Frontal cortex (tissue), 4 donors: ENCODE data around the gene ANKRD34A. TPM values are rescaled to one million over a fixed set of nuclear protein-coding genes. Genes with fewer than 3 reads are reported as not detected.
A peak's percentile ranks its signal among the peaks of the same experiment; 100 is the strongest.

Source experiments
- DNase-seq, 2 donors: peaks; one replicate each; pipeline ENCODE4 v3.0.0; 2012; ENCODE audit warnings: low spot score in 2 of 2
- FAIRE-seq: peaks from 2 replicates; lab custom pipeline; 2012; peaks lifted over from hg19 to GRCh38; lab: Jason Lieb, UNC
- total RNA-seq: library from RNA; depleted of rRNA; stranded (reverse); fragments of >200 nt; gene quantifications from one replicate; pipeline ENCODE4 v1.2.3, GENCODE V29; 2014
- donor health status: control.
- donor health status: control.
- donor health status: control.

Gene ANKRD34A
- total RNA-seq: 1.6 TPM

GRCh38 chr1:145964328-145965118 lies at the start of gene ANKRD34A, which contains the start of gene POLR3GL:
TSS of gene ANKRD34A (minus strand) at chr1:145964575. CDS start at chr1:145961759, 2,816 bp downstream.
TSS of gene POLR3GL (plus strand) at chr1:145964690. CDS start at chr1:145974866, 10,176 bp downstream.
- DNase-seq (peak; percentile 82 to 88), FAIRE-seq (no peak)

DNA sequence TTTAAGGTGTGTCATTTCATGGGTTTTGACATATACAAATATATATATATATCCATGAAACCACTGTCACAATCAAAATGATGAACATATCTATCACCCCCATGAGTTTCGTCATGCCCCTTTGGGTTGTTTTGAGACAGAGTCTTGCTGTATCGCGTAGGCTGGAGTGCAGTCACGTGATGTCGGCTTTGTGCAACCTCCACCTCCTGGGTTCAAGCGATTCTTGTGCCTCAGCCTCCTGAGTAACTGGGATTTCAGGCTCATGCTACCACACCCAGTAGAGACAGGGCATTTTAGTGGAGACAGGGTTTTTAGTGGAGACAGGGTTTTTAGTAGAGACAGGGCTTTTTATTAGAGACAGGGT lies 49.2 kb upstream of the ANKRD34A start:
- FAIRE-seq: no peak
- DNase-seq: no peak

- FAIRE-seq (peak; percentile 82), DNase-seq (peak; percentile 60 to 66)
These were observed 48.6 kb upstream of the ANKRD34A start for GRCh38 chr1:146012703-146013558.

DNA sequence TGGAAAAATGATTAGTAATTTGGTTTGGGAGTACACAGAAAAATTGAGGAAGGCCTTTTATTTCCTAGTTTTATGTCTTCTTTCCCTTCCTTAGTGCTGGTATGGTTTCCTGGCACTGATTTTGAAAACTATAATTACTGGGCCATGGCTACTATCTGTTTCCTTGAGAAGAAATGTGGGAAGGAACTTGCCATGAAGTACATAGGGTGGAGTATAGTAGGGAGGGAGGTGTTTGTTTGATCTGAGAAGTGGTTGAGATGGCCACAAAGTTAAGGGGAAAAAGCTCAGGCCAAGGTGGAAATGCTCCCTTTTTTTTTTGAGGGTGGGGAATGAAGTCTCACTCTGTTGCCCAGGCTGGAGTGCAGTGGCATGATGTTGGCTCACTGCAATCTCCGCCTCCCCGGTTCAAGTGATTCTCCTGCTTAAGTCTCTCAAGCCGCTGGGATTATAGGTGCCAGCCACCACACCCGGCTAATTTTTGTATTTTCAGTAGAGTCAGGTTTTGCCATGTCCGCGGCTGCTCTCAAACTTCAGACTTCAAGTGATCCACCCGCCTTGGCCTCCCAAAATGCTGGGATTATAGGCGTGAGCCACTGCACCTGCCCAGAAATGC lies 45.9 kb upstream of the ANKRD34A start:
- DNase-seq (no peak), FAIRE-seq (no peak)

- FAIRE-seq: no peak
- DNase-seq: no peak
These were observed 43.2 kb upstream of the ANKRD34A start for GRCh38 chr1:146007489-146008133.

GRCh38 chr1:146001709-146002108 lies 37.3 kb upstream of the ANKRD34A start:
- FAIRE-seq (no peak), DNase-seq (no peak)

DNA sequence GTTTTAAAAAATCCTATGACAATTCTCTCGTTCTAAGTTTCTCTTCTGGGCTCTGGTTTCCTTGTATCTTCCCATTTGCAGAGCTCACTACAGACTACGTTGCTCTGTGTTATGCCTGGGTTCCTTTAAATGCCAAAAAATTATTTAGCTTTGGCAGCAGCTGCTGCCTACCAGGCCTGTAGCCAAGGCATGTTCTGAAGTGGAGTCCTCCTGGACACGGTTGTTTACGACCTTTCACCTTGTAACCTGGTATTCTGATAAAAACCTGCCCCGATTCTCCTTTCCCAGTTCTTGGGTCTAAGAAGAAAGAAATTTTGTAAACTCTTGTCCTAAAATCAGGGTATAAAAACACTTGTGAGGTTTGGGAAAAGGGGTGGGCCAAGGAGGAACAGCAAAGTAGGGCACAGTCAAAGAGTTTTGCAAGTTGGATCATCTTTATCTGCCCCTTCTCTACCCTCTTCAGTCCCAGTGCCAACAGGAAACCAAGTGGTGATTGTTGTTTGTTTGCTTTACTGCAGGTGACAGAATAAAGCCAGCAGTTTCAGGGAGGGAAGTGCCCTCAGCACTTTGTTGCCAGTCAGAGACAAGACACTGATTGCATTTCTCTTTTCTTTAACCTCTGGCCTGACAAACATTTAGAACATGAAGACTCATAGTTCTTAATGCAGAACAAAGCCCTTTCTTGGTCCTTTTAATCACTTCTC lies 35.1 kb upstream of the ANKRD34A start:
- no peak for DNase-seq
- no peak for FAIRE-seq

- FAIRE-seq: no peak
These were observed 33.3 kb upstream of the ANKRD34A start for GRCh38 chr1:145997718-145998023.

GRCh38 chr1:145997016-145997717 lies 32.8 kb upstream of the ANKRD34A start:
- FAIRE-seq (no peak), DNase-seq (no peak)

More at GRCh38 chr1:145997718-145998023, 33.3 kb upstream of the ANKRD34A start:
- no peak for DNase-seq

DNA sequence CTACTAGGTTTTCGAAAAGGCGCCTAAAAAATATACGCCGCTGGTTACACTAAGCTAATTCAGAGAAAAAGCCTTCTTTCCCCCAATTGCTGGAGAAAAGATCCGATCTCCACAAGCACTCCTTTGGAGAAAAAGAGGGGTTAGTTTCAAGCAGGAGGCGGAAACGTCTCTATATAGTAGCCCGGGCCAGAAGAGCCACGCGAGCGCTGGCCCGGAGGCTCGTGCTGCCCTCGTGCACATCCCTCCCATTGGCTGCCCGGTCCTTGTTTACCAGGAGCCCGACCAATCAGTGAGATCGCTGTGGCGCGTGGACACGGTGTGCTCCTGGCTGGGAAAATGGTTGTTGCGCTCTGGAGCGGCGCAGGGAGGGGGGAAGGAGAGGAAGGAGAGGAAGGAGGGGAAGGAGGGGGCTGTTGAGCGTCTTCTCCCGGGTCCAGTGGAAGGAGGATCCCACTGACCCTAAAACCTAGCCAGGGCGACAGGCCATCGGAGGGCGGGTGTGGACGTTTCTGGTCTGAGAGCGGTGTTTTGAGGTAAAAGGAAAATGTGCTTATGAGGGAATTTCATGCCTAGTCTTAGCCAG lies 32.1 kb upstream of the ANKRD34A start, which contains the start of gene TXNIP:
Gene TXNIP (minus strand): TSS at position 147 of the 583 bp plus-strand sequence. CDS start 313 bp downstream, outside the sequence.
- FAIRE-seq (peak; percentile 47), DNase-seq (peak; percentile 77 to 94)

- FAIRE-seq (no peak), DNase-seq (no peak)
These were observed 31.6 kb upstream of the ANKRD34A start for GRCh38 chr1:145995964-145996432.

GRCh38 chr1:145995148-145995881 lies 30.9 kb upstream of the ANKRD34A start:
- DNase-seq: no peak

DNA sequence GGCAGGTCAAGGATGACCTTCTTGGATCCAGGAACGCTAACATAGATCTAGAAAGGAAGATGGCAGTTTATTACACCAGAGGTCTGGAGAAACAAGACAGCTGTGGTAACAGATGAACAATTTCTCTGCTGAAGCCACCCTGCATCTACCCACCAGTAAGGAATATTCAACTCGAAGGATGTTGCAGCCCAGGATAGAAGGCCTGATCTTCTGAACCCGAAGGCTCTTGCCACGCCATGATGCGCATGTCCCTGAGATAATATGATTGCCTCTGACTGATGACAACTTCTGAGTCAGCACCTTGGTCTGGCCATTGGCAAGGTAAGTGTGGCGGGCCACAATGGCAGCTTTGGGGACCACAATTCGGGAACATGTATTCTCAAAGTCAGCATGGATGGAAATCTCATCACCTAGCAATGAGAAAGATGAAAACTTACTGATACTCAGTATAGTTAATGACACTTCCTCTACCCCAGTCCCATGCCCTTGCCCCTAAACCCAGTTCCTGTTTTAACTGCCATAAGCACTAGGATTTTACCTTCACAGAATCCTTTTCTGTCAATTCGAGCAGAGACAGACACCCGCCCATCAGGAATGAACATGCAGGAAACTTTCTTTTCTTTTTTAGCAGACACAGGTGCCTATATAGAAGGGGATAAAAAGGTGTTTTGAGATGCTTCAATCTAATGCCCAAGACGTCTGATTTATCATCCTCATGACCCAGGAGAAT lies 30.2 kb upstream of the ANKRD34A start:
- FAIRE-seq: no peak
- DNase-seq: no peak

More at GRCh38 chr1:145995148-145995881, 30.9 kb upstream of the ANKRD34A start:
- no peak for FAIRE-seq

- no peak for DNase-seq
These were observed 29.4 kb upstream of the ANKRD34A start for GRCh38 chr1:145993618-145994390.

DNA sequence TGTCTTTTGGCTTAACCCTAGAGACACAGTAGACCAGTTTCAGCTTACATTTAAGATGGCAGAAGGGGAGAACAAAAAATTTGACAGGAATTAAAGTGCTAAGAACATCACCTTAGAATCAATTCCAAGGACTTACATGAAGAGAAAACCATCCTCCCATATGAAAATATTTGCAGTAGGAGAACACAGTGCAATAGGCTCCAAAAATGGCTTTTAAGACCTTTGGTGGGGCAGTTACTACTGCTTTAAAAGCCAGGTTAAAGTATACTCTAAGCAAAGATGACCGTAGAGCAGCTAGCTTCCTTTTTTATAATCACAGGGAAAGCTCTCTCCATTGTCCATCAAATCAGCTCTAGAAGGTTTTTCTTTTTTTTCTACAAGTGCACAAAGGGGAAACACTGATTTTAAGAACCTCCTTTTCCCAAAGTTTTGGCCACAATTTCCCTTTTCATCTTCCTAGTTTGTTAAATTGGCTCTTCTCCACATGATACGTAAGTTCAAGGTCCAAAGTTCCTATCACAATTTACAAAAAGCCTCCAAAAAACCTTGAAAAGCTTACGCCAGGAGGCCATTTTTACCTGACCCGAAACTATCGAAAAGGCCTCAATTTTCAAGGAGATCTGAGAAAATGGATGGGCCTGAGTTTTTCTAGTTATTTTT lies 28.7 kb upstream of the ANKRD34A start:
- no peak for FAIRE-seq
- DNase-seq: no peak

More at GRCh38 chr1:145993618-145994390, 29.4 kb upstream of the ANKRD34A start:
- FAIRE-seq: no peak
